Mesothelial cell of epicardium (in vitro differentiated cells): ENCODE results near the gene IQGAP3. TPM values are rescaled to one million over a fixed set of nuclear protein-coding genes. Genes with fewer than 3 reads are reported as not detected.
"Not testable (repeated sequence)": the region's sequence is repeated elsewhere in the genome, so short reads cannot be mapped to it uniquely, and the experiment has no call there.

ENCODE experiments used
- DNase-seq, 2 experiments: peaks; one replicate each; pipeline ENCODE4 v3.0.0; 2021; ENCODE audit warnings: low spot score in 2 of 2; ENCODE audit not compliant: unreplicated experiment in 2 of 2
- H3K27ac Mint-ChIP-seq: 2 replicates; pipeline ENCODE4 v1.8.0; 2021; ENCODE audit warnings: mixed read lengths
- H3K27me3 Mint-ChIP-seq: 2 replicates; pipeline ENCODE4 v1.8.0; 2021; ENCODE audit warnings: low read depth, mixed read lengths
- H3K36me3 Mint-ChIP-seq: 2 replicates; pipeline ENCODE4 v1.8.0; 2021; ENCODE audit warnings: mixed read lengths
- H3K4me1 Mint-ChIP-seq: 2 replicates; pipeline ENCODE4 v1.8.0; 2021; ENCODE audit warnings: mixed read lengths
- H3K4me3 Mint-ChIP-seq: 2 replicates; pipeline ENCODE4 v1.8.0; 2021; ENCODE audit warnings: mild to moderate bottlenecking, moderate library complexity, mixed read lengths
- H3K9me3 Mint-ChIP-seq: 2 replicates; pipeline ENCODE4 v1.8.0; 2021; ENCODE audit warnings: mixed read lengths
- CTCF ChIP-seq: fragments of 200-600 bp; sonication (generic); IDR thresholded peaks from one replicate; pipeline ENCODE4 v1.5.0; 2021; ENCODE audit warnings: antibody characterized with exemption; ENCODE audit not compliant: unreplicated experiment
- total RNA-seq: library from RNA; stranded (reverse); gene quantifications from 3 replicates; pipeline ENCODE4 v1.2.1, GENCODE V29; 2021

The IQGAP3 gene
- total RNA-seq, 1 donor from 2014 or later: 17.6 TPM

GRCh38 chr1:156592158-156592909 is 20.0 kb upstream of the IQGAP3 start:
- peaks cover 14% of the 10 kb centered on the region for H3K36me3 Mint-ChIP-seq
- no peaks in the 10 kb centered on the region for H3K9me3 Mint-ChIP-seq
- peaks cover 24% of the 10 kb centered on the region for H3K4me1 Mint-ChIP-seq
- no peak for TF ChIP-seq CTCF
- DNase-seq: no peak
- H3K27me3 Mint-ChIP-seq: no peaks in the 10 kb centered on the region
- H3K4me3 Mint-ChIP-seq: peak overlapping the region; percentile 86
- peak overlapping the region; percentile 77 for H3K27ac Mint-ChIP-seq

GRCh38 chr1:156591432-156592157 is 19.2 kb upstream of the IQGAP3 start, which contains the start of gene NAXE:
Gene NAXE (plus strand): TSS chr1:156591776. CDS start chr1:156591805, 29 bp downstream.
- peak within 1 kb of the TSS; percentile 86 for H3K4me3 Mint-ChIP-seq
- H3K4me1 Mint-ChIP-seq: peaks cover 24% of the 10 kb centered on the region
- peak within 1 kb of the TSS; percentile 89 for H3K27ac Mint-ChIP-seq
- no peak for TF ChIP-seq CTCF
- peak; percentile 69 to 81 for DNase-seq
- H3K36me3 Mint-ChIP-seq: peaks cover 9% of the 10 kb centered on the region
- no peaks in the 10 kb centered on the region for H3K27me3 Mint-ChIP-seq
- H3K9me3 Mint-ChIP-seq: no peaks in the 10 kb centered on the region

- TF ChIP-seq CTCF: no peak
- no peak for DNase-seq
- Mint-ChIP-seq H3K36me3 (peaks cover 7% of the 10 kb centered on the region), H3K4me3 (peak overlapping the region; percentile 86), H3K4me1 (peaks cover 24% of the 10 kb centered on the region), H3K9me3 (no peaks in the 10 kb centered on the region), H3K27ac (peak overlapping the region; percentile 89), H3K27me3 (no peaks in the 10 kb centered on the region)
These were observed 18.7 kb upstream of the IQGAP3 start for GRCh38 chr1:156591181-156591431.

GRCh38 chr1:156590326-156591180 is 18.2 kb upstream of the IQGAP3 start:
- TF ChIP-seq CTCF: no peak
- peak overlapping the region; percentile 89 for H3K27ac Mint-ChIP-seq

GRCh38 chr1:156589546-156589945 is 17.2 kb upstream of the IQGAP3 start:
- DNase-seq: no peak
- no peak overlapping the region for H3K4me3 Mint-ChIP-seq
- H3K9me3 Mint-ChIP-seq: no peaks in the 10 kb centered on the region
- H3K27ac Mint-ChIP-seq: no peak overlapping the region
- TF ChIP-seq CTCF: no peak
- H3K36me3 Mint-ChIP-seq: no peaks in the 10 kb centered on the region
- peaks cover 19% of the 10 kb centered on the region for H3K4me1 Mint-ChIP-seq
- peaks cover 11% of the 10 kb centered on the region for H3K27me3 Mint-ChIP-seq

More at GRCh38 chr1:156590326-156591180, 18.2 kb upstream of the IQGAP3 start:
- peaks cover 7% of the 10 kb centered on the region for H3K36me3 Mint-ChIP-seq
- H3K9me3 Mint-ChIP-seq: no peaks in the 10 kb centered on the region
- H3K4me3 Mint-ChIP-seq: peak overlapping the region; percentile 86
- H3K4me1 Mint-ChIP-seq: peaks cover 24% of the 10 kb centered on the region
- H3K27me3 Mint-ChIP-seq: peaks cover 6% of the 10 kb centered on the region
- DNase-seq: no peak

GRCh38 chr1:156587927-156588326 is 15.6 kb upstream of the IQGAP3 start:
- DNase-seq, H3K4me3 Mint-ChIP-seq, H3K27ac Mint-ChIP-seq, H3K9me3 Mint-ChIP-seq, H3K36me3 Mint-ChIP-seq: not testable (repeated sequence)
- Mint-ChIP-seq H3K27me3 (peaks cover 13% of the 10 kb centered on the region), H3K4me1 (peaks cover 18% of the 10 kb centered on the region)
